ENCODE results near the gene RPTOR.

DNA sequence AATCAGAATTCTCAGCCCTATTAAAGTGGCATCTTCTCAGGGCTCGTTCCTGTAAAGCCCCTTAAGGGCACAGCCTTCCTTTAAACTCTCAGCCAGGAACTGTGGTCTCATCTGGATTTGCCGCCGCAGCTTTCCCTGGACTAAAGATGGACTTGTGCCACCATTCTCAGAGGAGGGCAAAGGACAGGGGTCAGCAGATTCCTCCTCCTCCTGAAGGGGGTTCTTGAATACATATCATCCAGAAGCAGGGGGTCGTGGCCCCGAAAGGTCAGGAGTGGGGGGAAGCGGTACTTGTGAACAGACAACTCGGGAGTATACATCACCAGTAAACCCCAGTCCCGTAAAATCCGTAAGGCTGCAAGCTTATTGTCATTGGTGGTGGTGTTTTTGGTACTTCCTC is 174.8 kb downstream of the RPTOR start:
- TF ChIP-seq EZH2phosphoT487 (IDR thresholded peaks at IDR 0.05; ENCODE audit: insufficient read depth, low read depth) (no peak), EZH2 (IDR thresholded peaks at IDR 0.05; ENCODE audit: insufficient read depth, poor library complexity, severe bottlenecking) (no peak)
